GM08714 (cell line): ENCODE results near the gene NKX2-2.

Experiments
- H3K4me3 ChIP-seq: fragments of 200-500 bp; sonication (Bioruptor generic); 2 replicates; pipeline ENCODE4 v1.5.1; 2014; ENCODE audit warnings: mild to moderate bottlenecking, low read length, inconsistent platforms
- ZNF274 ChIP-seq: IDR thresholded peaks from 2 replicates; pipeline ENCODE4 v1.6.1; 2012; ENCODE audit warnings: mild to moderate bottlenecking, low read depth, low read length

The NKX2-2 gene

DNA sequence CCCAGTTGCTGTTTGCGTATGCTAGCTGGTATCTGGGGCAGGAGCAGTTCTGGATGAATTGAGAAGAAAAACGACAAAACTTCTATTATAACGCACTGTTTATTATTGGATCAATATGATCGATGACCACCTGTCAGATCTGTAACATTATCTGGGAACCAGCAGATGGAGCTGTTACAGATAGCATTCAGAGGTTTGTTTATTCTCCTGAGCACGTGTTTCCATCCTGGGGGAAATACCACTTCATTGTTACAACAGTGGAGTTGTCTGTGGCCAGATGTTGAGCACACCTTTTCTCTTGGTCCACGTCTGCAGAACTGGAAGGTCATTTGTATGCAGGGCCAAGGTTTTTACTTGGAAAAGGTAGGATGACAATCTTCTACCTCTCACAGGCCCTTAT is 16.0 kb upstream of the NKX2-2 start:
- TF ChIP-seq ZNF274, result no peak

DNA sequence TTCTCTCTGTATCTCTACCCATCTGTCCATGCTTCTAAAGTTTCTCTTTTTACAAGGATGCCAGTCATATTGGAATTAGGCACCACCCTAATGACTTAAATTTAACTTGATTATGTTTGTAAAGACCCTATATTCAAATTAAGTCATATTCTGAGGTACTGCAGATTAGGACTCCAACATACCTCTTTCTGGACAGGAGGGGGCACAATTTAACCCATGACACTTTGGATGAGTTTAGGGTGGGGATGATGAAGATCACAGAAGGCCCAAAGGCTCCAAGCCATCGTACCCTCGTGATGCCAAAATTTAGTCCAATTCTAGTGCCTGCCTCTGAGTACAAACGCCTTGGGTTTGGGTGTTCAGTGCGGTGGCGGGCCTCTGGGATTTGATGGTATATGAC is 15.0 kb upstream of the NKX2-2 start:
- H3K4me3 ChIP-seq, result no peak overlapping the region
- no peak for TF ChIP-seq ZNF274

More for the DNA sequence above, 16.0 kb upstream of the NKX2-2 start:
- no peak overlapping the region for H3K4me3 ChIP-seq

DNA sequence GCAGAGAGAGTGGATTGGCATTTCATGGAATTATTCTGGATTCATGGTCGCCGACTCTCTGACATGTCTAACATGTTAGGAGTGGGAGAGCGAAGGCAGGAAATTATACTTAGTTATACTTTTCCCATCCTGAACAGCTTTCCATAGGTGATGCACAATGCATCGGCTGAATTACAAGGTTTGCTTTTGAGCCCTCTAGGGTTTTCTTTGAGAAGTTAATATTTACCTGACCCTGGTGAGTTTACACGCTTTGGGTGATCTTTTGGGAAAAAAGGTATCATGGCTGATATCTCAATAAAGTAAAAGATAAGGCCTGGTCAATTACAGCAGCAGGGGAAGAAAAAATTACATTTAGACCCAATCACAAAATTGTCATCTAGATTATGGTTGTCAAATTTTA is 14.0 kb upstream of the NKX2-2 start:
- no peak for TF ChIP-seq ZNF274
- H3K4me3 ChIP-seq, result no peak overlapping the region

DNA sequence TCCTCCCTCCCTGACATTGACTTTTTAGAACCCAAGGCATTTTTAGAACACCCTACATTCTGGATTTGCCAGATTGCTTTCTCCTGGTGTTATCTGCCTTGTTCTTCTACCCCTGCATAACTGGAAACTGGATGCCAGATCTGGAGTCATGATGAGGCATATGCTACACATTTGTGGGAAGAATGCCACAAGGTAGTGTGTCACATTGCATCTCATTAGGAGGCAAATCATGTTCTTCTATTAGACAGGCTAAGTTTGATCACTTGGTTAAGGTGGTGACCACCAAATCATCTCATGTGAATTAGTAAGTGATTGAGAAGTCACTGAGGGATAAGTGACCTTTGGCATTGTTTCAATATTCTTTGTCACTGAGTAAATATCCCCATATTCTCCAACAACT is 12.9 kb upstream of the NKX2-2 start:
- H3K4me3 ChIP-seq, result no peak overlapping the region
- no peak for TF ChIP-seq ZNF274

DNA sequence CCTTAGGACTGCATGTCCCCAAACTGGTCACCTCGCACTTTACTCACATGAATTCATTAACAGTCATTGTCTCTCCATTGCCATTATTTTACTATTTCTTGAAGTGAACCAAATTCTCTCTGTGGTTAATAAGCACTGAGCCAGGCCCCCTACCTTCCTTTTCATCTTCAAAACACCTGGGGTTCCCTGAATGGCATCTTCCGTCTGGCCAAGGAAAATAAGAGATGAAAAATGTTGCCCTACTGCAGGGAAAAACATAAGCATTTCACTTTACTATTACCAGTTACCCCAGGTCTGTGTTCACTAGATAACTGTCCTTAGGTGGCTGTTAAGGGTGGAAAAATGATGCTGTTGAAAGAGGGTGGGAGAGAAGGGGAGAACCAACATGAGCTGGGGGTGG is 10.0 kb upstream of the NKX2-2 start:
- no peak overlapping the region for H3K4me3 ChIP-seq
- TF ChIP-seq ZNF274, result no peak

DNA sequence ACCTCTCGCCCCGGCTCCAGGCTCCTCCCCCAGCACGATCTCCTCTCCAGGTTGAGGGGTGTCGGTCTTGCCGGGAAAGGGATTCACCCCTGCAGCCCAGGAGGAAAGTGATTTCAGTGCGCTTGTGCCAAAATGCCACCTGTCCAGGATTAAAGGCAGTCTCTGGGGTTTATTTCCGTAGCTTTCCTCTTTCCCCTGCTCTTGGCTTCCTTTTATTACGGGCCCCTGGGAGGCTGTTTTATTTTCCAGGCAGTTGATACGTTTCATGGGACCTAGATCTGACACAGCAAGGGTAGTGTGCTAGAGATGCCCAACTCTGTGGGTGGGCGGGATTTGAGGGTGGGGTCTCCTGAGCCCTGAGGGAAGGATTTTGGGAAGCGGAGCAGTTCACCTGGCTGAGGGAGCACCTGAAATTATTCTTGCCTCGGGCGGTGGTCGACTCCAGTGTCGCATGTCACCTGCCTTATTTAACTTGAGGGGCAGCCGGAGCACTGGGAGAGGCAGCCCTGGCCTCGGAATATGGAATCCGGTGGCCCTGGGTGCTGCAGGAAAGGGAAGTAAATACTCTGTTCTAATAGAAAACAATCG is 9.5 kb upstream of the NKX2-2 start:
- TF ChIP-seq ZNF274, result no peak

DNA sequence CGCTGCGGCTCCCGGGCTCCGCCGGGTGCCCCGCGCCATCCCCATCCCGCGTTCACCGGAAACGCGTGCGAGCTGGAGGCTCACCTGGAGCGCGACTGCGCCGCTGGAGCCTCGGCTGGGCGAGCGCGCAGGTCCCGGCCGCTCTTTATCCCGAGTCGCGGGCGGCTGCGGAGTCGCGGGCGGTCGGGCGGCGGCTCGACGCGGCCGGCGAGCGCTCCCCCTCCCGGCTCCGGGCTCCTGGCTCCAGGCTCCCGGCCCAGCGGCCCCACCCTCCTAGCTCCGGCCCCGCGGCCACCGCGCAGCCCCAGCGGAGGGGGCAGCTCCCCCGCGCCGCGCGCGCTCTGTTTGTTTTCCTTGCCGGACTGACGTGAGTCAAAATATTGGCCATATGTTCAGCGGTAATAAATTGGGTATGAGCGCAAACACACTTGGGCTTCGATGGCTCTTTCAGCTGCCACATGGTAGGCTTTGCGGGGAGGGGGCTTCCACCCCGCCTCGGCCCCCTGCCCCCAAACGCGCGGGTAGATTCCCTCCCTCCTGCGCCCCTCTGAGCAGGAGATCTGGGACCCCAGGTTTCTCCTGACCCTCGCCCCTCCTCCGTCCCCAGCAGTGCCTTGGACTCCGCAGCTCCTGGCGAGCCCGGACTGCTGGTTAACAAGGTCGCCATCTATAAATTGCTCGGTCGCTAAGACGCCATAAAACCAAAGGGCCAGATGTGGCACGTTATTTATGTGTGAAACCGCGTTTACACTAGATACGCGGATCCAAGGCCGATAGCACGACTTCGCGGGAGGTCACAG is 8.8 kb upstream of the NKX2-2 start:
- H3K4me3 ChIP-seq, result no peak overlapping the region
- no peak for TF ChIP-seq ZNF274

More for the DNA sequence above, 9.5 kb upstream of the NKX2-2 start:
- no peak overlapping the region for H3K4me3 ChIP-seq

DNA sequence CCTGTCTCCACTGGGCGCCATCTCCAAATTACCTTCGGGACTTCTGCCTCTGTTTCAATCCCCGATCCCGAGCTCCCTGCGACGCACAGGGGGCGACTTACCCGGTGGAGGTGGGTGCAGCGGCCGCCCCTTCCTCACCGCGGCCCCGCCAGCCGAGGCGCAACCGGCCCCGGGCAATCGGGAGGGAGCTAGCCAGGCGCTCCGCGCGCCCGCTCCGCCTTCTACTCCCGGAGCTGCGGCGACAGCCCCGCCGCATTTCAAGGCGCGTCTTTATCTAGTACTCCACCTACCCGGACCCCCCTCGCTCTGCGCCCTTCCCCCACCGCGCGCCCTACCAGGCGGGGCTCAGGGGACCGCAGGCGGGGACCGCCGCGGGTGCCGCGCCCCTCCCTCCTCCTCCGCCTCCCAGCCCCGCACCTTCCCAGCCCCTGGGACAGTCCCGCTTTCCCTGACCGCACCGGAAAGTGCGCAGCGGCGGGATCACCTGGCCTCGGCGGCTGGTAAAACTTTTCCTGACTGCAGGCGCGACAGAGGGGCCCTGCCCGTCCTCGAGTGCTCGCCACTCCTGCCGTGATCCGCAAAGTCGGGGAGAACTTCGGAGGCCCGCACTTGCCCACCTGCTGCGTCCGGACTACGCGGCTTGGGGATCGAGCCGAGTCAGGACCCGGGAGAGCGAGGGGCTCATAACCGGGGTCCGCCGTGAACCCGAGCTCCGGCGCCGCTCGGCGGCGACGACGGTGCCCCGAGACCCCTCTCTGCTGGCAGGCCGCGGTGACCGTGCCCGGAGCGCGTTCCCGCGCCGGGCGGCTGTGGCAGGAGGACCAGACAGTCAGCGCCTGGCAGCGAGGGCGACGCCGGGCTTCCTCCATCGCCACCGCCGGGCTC is 8.0 kb upstream of the NKX2-2 start:
- no peak for TF ChIP-seq ZNF274
- no peak overlapping the region for H3K4me3 ChIP-seq

DNA sequence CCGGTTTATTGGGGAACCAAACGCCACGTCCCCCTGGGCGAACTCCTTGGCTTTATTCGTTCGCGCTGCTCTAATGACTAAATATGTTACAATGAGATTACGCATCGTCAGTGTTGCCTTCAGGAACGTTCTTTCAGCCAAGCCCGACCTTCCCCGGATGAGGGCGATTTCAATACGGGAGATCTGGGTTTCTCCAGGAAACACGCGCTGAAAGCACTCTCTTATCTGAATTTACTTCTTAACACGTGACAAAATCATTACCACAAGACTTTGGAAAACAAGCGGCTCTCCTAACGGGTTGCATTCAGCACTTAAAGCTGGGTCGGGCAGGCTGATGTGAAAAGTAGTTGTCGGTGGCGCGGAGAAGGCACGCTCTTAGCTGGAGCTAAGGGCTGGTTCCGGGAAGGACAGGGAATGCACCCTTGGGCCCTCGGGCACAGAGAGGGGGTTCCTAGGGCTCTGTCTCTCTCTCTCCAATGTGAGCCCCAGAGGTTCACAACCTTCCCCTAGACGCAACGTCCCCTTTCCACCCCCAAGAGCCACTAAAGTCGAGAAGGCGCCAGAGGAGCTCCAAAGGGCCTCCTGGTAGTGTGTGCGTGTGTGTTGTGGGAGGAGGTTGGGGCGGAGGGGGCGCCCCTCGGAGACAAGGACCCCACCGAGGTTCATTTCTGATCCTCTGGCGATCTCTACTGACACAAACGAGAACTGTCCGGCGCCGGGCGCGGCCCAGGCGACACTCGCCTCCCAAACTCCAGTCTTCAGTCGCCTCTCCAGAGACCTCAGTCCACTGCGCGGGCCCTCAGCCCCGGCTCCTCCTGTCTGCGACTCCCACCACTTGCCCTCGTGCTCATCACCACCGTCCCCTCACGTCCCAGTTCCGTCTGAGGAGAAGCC is 7.1 kb upstream of the NKX2-2 start:
- no peak overlapping the region for H3K4me3 ChIP-seq
- TF ChIP-seq ZNF274, result no peak

DNA sequence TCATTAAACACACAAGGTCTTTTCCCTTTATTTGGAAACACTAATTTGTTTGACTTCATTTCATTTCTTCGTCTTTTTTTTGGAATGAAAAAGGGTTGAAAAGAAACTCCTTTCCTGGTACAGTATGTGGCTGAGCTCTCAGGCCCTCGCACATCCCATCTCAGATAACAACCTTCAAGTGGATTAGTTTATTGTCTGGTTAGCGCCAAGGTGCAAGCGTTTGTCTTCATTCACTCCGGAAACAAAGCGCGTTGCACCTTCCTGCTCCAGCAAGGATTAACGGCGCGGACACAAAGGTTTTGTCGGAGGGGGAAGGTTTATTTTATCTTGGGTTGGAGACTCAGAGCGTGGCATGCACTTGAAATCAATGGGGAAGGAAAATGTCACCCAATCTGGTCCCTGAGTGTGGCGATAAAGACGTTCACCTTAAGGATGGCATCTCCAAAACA is 5.3 kb upstream of the NKX2-2 start:
- TF ChIP-seq ZNF274, result no peak

DNA sequence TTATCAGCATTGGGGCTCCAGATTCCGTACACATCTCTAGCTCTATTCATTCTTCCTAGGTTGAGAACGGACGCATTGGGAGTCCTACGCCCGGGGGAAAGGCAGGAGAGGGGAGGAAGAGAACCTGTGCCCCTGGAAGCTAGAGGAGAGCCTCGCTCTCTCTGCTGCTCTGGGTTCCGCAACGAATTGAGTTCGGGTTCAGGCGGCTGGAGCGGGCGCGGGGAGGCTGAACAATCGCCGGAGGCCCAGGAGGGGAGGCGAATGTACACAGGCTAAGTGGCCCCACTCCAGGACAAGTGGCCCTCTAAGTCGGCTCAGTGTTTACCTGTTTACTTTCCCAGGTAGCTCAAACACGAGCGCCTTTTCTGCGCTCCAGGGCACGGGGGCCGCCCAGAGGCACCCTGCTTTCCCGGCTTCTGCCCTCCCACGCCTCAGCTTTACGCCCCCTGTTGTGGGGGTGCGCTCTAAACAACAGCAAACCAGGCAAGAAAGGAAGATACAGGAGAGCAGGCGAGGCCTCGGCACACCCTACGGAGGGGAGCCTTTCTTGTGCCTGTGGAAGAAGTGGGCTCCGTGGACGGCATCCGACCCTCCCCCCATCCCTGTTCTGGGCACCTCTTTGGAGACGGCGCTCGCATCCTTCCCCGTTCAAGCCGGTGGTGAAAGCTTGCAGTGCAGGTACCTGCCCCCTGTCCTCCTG is 4.6 kb upstream of the NKX2-2 start:
- no peak for TF ChIP-seq ZNF274
- no peak overlapping the region for H3K4me3 ChIP-seq

More for the DNA sequence above, 5.3 kb upstream of the NKX2-2 start:
- H3K4me3 ChIP-seq, result no peak overlapping the region

DNA sequence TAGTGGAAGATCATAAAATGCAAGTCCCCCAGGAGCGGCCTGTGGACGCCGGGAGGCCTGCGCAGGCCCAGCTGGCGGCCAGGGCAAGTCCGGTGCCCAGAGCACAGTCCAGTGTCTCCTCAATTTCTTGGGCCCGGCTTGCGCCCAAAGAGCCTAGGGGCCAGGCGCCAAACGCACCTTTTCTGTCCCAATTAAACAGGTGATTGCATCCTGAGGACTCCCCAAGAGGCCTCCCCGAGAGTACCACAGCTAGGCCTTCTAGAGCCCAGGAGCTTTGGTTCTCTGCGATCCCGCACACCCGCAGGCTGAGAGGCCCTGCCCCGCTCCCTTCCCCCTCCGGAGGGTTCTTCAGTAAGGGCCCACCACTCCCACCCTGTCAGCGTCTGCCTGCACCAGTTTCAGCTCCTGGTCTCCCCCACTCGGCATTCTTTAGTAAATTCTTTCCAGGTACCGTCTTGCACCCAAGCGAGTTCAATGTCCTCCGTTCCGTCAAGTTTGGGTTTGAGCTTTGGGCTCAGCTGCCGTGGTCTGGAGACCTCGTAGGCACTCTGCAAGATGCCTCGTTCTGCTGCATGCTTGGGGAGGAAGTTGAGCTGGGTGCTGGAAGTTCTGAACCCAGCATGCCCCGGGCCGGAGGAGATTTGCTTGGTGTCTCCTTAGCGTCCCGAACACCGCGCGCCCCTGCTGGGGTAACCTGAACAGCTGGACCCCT is 3.9 kb upstream of the NKX2-2 start:
- TF ChIP-seq ZNF274, result no peak

More for the DNA sequence above, 3.9 kb upstream of the NKX2-2 start:
- no peak overlapping the region for H3K4me3 ChIP-seq
